Measurements from ENCODE around the gene LARGE1.

DNA sequence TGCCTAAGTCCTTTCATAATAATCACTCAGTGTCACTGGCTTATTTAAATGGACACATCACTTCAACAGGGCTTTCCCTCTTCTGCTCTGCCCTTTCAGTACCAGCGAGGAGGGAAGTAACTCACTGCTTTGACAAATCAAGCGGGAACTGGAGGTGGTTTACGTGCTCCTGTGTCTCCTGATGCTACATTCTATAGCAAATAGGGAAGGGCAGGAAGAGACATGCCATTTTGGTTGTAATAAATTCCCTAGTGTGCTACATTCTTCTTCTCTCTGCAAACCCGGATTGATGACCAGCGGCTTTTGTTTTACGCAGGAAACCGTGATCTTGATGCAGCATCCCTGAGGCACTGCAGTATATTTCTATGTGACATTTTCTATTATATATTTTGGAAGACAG lies 491.0 kb downstream of the LARGE1 start:
- TF ChIP-seq EZH2 (IDR thresholded peaks at IDR 0.05; ENCODE audit: insufficient read depth, poor library complexity, severe bottlenecking) (no peak), EZH2phosphoT487 (IDR thresholded peaks at IDR 0.05; ENCODE audit: insufficient read depth, low read depth) (no peak)

All from GM23248 (cell line).